Measurements from ENCODE around the gene UGT2B10. TPM values are rescaled to one million over a fixed set of nuclear protein-coding genes. Genes with fewer than 3 reads are reported as not detected.
"Not testable (repeated sequence)": the region's sequence is repeated elsewhere in the genome, so short reads cannot be mapped to it uniquely, and the experiment has no call there.

The UGT2B10 gene
- total and polyA plus RNA-seq, 8 donors = 0.29 TPM; not detected in 7

DNA sequence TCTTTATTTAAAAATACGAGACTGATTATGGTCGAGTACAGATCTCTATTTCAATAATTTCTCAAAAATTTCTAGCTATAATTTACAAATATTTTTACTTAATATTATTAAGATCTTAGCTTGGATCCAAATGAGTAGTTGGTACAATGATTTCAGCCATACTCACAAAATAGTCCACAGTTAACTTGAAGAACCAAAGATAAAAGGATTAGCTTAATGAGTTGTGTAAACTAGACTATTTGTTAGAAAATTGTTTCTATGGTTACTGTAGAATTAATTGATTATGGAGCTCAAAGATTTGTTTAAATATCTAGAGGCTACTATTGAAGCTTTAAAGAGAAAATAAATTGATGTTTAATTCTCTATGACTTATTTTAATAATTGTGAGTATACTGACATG is 1.6 kb downstream of the UGT2B10 start:
- WGBS, 5 donors = 66 to 91% (median 84%) methylated on average over 2 of the region's 2 CpGs
- Histone ChIP-seq H3K9me3 (no peaks in the 10 kb centered on the region), H3K4me1 (no peaks in the 10 kb centered on the region), H3K4me3 (no peak overlapping the region), H3K27me3 (no peaks in the 10 kb centered on the region), H3K36me3 (no peaks in the 10 kb centered on the region), H3K27ac (no peak overlapping the region)
- TF ChIP-seq EP300 (IDR thresholded peaks at IDR 0.05) = no peak
- TF ChIP-seq POLR2A (IDR thresholded peaks at IDR 0.05) = no peak
- TF ChIP-seq, protein P1, sequence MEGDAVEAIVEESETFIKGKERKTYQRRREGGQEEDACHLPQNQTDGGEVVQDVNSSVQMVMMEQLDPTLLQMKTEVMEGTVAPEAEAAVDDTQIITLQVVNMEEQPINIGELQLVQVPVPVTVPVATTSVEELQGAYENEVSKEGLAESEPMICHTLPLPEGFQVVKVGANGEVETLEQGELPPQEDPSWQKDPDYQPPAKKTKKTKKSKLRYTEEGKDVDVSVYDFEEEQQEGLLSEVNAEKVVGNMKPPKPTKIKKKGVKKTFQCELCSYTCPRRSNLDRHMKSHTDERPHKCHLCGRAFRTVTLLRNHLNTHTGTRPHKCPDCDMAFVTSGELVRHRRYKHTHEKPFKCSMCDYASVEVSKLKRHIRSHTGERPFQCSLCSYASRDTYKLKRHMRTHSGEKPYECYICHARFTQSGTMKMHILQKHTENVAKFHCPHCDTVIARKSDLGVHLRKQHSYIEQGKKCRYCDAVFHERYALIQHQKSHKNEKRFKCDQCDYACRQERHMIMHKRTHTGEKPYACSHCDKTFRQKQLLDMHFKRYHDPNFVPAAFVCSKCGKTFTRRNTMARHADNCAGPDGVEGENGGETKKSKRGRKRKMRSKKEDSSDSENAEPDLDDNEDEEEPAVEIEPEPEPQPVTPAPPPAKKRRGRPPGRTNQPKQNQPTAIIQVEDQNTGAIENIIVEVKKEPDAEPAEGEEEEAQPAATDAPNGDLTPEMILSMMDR (IDR thresholded peaks at IDR 0.05) = no peak
- TF ChIP-seq POLR2AphosphoS5 (IDR thresholded peaks at IDR 0.05) = no peak
- intact Hi-C loops (cut with DNase I; ENCODE audit: low total_unique reads) = no loop called here
- no peak for DNase-seq

DNA sequence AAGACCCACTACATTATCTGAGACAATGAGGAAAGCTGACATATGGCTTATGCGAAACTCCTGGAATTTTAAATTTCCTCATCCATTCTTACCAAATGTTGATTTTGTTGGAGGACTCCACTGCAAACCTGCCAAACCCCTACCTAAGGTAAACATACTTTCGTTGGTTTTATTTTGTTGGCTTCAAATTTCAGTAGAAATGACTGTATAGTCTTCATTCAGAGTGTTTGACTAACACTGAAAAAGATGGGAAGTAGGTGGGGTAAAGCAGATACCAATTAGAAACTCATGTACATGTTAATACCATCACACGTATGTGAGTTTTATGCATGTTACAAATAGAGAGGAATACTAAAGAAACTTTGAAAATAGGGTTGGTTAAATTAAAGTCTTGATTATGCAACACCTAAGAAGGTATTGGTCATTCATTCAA is 2.3 kb downstream of the UGT2B10 start:
- H3K36me3 ChIP-seq; H3K27me3 ChIP-seq; H3K4me1 ChIP-seq; H3K9me3 ChIP-seq; H3K4me3 ChIP-seq; intact Hi-C loops (cut with DNase I; ENCODE audit: low total_unique reads); DNase-seq; H3K27ac ChIP-seq: not testable (repeated sequence)
- WGBS, 5 donors = 46 to 57% (median 51%) methylated on average over 3 of the region's 3 CpGs

DNA sequence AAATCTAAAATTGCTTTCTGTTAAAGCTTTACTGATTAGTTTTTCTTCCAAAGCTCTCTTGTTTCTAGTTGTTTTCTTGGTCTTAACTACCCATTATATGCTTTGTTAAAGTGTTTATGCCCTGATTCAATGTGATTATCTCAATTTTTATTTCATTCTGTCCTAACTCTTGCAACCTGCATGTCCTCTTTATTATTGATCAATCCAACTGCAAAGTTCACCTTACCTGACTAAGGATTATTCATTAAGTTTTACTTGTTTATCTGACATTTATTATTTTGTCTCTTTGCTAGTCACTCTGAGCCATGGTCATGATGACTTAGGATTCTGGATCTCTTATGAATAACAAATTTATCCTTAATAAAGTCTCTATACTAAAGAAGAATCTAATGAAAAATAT is 15.8 kb downstream of the UGT2B10 start:
- Histone ChIP-seq H3K4me1 (no peaks in the 10 kb centered on the region), H3K9me3 (no peaks in the 10 kb centered on the region), H3K4me3 (no peak overlapping the region), H3K27me3 (no peaks in the 10 kb centered on the region), H3K27ac (no peak overlapping the region), H3K36me3 (no peaks in the 10 kb centered on the region)
- TF ChIP-seq, protein P1 (IDR thresholded peaks at IDR 0.05) = no peak
- TF ChIP-seq EP300 (IDR thresholded peaks at IDR 0.05) = no peak
- no peak for TF ChIP-seq POLR2A (IDR thresholded peaks at IDR 0.05)
- no peak for TF ChIP-seq POLR2AphosphoS5 (IDR thresholded peaks at IDR 0.05)
- no peak for DNase-seq
- intact Hi-C loops (cut with DNase I; ENCODE audit: low total_unique reads) = no loop called here

DNA sequence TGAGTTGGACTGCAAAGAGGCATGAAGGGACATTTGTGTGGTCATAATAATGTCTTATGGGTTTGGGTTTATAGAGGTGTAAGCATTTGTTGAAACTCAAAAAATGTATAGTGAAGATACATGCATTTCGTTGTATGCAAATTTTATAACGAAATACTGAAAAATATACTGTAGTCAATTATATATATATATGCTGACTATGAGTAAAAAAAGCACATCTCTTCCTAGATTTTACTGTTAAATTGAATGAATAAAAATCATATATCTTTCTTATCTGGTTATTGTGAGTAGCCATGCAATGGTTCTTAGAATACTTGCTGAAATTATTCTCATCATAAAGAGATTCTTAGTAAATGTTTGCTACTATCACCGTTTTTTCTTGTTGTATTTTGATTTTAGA is 34.5 kb downstream of the UGT2B10 start:
- 54 to 70% (median 62%) methylated on average over 3 of the region's 3 CpGs for WGBS, 5 donors
- Histone ChIP-seq H3K4me3 (no peak overlapping the region), H3K36me3 (no peaks in the 10 kb centered on the region), H3K9me3 (peaks cover 0 to 7% (median 2%) of the 10 kb centered on the region in 4 donors), H3K27me3 (no peaks in the 10 kb centered on the region), H3K27ac (no peak overlapping the region), H3K4me1 (no peaks in the 10 kb centered on the region)
- TF ChIP-seq POLR2AphosphoS5 (IDR thresholded peaks at IDR 0.05) = no peak
- no peak for TF ChIP-seq POLR2A (IDR thresholded peaks at IDR 0.05)
- no peak for TF ChIP-seq EP300 (IDR thresholded peaks at IDR 0.05)
- TF ChIP-seq, protein P1 (IDR thresholded peaks at IDR 0.05) = no peak
- no peak for DNase-seq
- intact Hi-C loops (cut with DNase I; ENCODE audit: low total_unique reads) = no loop called here

DNA sequence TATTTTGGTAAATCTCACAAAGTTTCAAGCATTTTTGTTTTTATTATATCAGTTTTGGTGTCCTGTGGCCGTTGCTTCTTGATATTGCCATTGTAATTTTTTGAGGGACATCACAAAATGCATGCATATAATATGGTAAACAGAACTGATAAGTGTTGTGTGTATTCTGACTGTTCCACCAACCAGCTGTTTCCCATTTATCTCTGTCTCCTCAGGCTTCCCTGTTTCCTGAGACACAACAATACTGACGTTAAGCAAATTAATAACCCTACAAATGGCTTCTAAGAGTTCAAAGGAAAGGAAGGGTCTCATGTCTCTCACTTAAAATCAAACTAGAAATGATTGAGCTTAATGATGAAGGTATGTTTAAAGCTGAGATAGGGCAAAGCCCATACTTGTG is 40.0 kb downstream of the UGT2B10 start:
- 40 to 48% (median 41%) methylated on average over 2 of the region's 2 CpGs for WGBS, 5 donors
- Histone ChIP-seq H3K27ac (no peak overlapping the region), H3K36me3 (no peaks in the 10 kb centered on the region), H3K9me3 (peaks cover 0 to 22% (median 11%) of the 10 kb centered on the region in 4 donors), H3K27me3 (no peaks in the 10 kb centered on the region), H3K4me3 (no peak overlapping the region), H3K4me1 (no peaks in the 10 kb centered on the region)
- TF ChIP-seq POLR2AphosphoS5 (IDR thresholded peaks at IDR 0.05) (no peak), EP300 (IDR thresholded peaks at IDR 0.05) (no peak), POLR2A (IDR thresholded peaks at IDR 0.05) (no peak)
- TF ChIP-seq, protein P1 (IDR thresholded peaks at IDR 0.05) = no peak
- intact Hi-C loops (cut with DNase I; ENCODE audit: low total_unique reads) = no loop called here
- DNase-seq = no peak
